HepG2 (cell line): ENCODE data around the gene PTPRC. TPM values are rescaled to one million over a fixed set of nuclear protein-coding genes. Genes with fewer than 3 reads are reported as not detected.

ENCODE experiments used
- ATAC-seq: fragments of 200-7000 bp; cut with Tn5 transposase; 3 replicates; pipeline ENCODE4 v1.9.1; 2020; ENCODE audit warnings: mild to moderate bottlenecking, moderate library complexity
- BruUV-seq: library from RNA; stranded (reverse); fragments of 400-500 nt; replicated peaks from 2 replicates; lab custom pipeline; 2021; lab: Mats Ljungman, UMichigan
- CTCF ChIA-PET: fragments of 300-600 bp; formaldehyde crosslinking; extraction: SDS; loops from one replicate; lab custom pipeline; 2021; ENCODE audit warnings: low total read pairs, inconsistent platforms, low intra/inter-chr PET ratio; lab: Yijun Ruan, JAX
- POLR2A ChIA-PET: fragments of 350-600 bp; sonication (Branson Sonifier 250); formaldehyde crosslinking; loops from one replicate; lab custom pipeline; 2020; ENCODE audit warnings: antibody characterized with exemption, inconsistent platforms; lab: Yijun Ruan, JAX
- DNase-seq: peaks from one replicate; pipeline ENCODE4 v3.0.0-alpha.2; 2015; ENCODE audit warnings: low spot score
- FAIRE-seq: peaks from 3 replicates; lab custom pipeline; 2011; peaks lifted over from hg19 to GRCh38; lab: Jason Lieb, UNC
- H2AFZ ChIP-seq: one replicate; pipeline ENCODE4 v1.6.1; 2011; ENCODE audit warnings: low read length, inconsistent platforms
- H3K27ac ChIP-seq: fragments of 300-600 bp; 3 replicates; pipeline ENCODE4 v1.8.0; 2011; ENCODE audit warnings: mixed run types, mild to moderate bottlenecking, mixed read lengths, low read length, inconsistent platforms; ENCODE audit not compliant: insufficient read depth; ENCODE audit errors: extremely low read length
- H3K27me3 ChIP-seq, 2 experiments: fragments of 200-600 bp in 1 of 2; 2 replicates in 1 of 2; 3 replicates in 1 of 2; pipeline versions ENCODE4 v1.6.0 to v1.8.0; 2011; ENCODE audit warnings: low read length in 2 of 2, mild to moderate bottlenecking in 2 of 2, moderate library complexity in 2 of 2, inconsistent platforms in 1 of 2; ENCODE audit not compliant: insufficient read depth in 2 of 2, control insufficient read depth in 1 of 2
- H3K36me3 ChIP-seq, 2 experiments: fragments of 200-600 bp in 1 of 2; replicated peaks in 1 of 2; 2 replicates in 1 of 2; 3 replicates in 1 of 2; pipeline versions ENCODE4 v1.5.1 to v1.8.0; 2011; ENCODE audit warnings: low read length in 2 of 2, inconsistent platforms in 1 of 2; ENCODE audit not compliant: insufficient read depth in 2 of 2, control insufficient read depth in 1 of 2
- H3K4me1 ChIP-seq: 2 replicates; pipeline ENCODE4 v1.5.1; 2012; ENCODE audit warnings: low read length, inconsistent platforms; ENCODE audit not compliant: insufficient read depth
- H3K4me2 ChIP-seq: 2 replicates; pipeline ENCODE4 v1.6.0; 2011; ENCODE audit warnings: low read depth, low read length, inconsistent platforms
- H3K4me3 ChIP-seq, 3 experiments: fragments of 200-600 bp in 1 of 3; sonication (generic), shearing (Covaris generic) in 1 of 3; replicated peaks in 1 of 3; 2 replicates each; pipeline ENCODE4 v1.5.1; 2011 to 2016; ENCODE audit warnings: low read length in 3 of 3, inconsistent platforms in 2 of 3, low read depth in 2 of 3, mild to moderate bottlenecking in 2 of 3, control low read depth in 1 of 3, mixed read lengths in 1 of 3; ENCODE audit not compliant: insufficient read depth in 1 of 3
- H3K79me2 ChIP-seq: one replicate; pipeline ENCODE4 v1.6.1; 2011; ENCODE audit warnings: low read length, inconsistent platforms; ENCODE audit not compliant: insufficient read depth
- H3K9ac ChIP-seq: 2 replicates; pipeline ENCODE4 v1.6.0; 2011; ENCODE audit warnings: mild to moderate bottlenecking, low read depth, low read length, inconsistent platforms; ENCODE audit not compliant: insufficient read depth
- H3K9me3 ChIP-seq: 2 replicates; pipeline ENCODE4 v1.5.1; 2012; ENCODE audit warnings: mild to moderate bottlenecking, low read length
- H4K20me1 ChIP-seq: 2 replicates; pipeline ENCODE4 v1.6.0; 2011; ENCODE audit warnings: inconsistent platforms, mild to moderate bottlenecking, low read length, moderate library complexity; ENCODE audit not compliant: insufficient read depth
- AFF4 ChIP-seq: sonication (generic); formaldehyde crosslinking; IDR thresholded peaks from 2 replicates; pipeline ENCODE4 v1.4.0; 2020; ENCODE audit warnings: missing genetic modification reagents
- ARNT ChIP-seq: fragments of 450-650 bp; IDR thresholded peaks from 2 replicates; pipeline ENCODE4 v1.6.1; 2017
- CHD4 ChIP-seq: fragments of 200-600 bp; sonication (generic); IDR thresholded peaks from 2 replicates; pipeline ENCODE4 v1.7.0; 2017; ENCODE audit warnings: mild to moderate bottlenecking, low read length, borderline replicate concordance
- EEA1 ChIP-seq: sonication (generic); formaldehyde crosslinking; IDR thresholded peaks from 2 replicates; pipeline ENCODE4 v1.5.1; 2020; ENCODE audit warnings: mild to moderate bottlenecking, missing genetic modification reagents, borderline replicate concordance
- HDAC2 ChIP-seq: sonication (generic); formaldehyde crosslinking; IDR thresholded peaks from 2 replicates; pipeline ENCODE4 v1.4.0; 2020; ENCODE audit warnings: missing genetic modification reagents
- HHEX ChIP-seq: IDR thresholded peaks from 2 replicates; pipeline ENCODE4 v1.6.1; 2016; ENCODE audit warnings: control low read depth
- IKZF4 ChIP-seq: sonication (generic); formaldehyde crosslinking; IDR thresholded peaks from 2 replicates; pipeline ENCODE4 v1.5.1; 2020; ENCODE audit warnings: borderline replicate concordance, mild to moderate bottlenecking, low read depth, missing genetic modification reagents; ENCODE audit errors: not compliant biosample characterization
- SMAD1 ChIP-seq: sonication (generic); formaldehyde crosslinking; IDR thresholded peaks from 2 replicates; pipeline ENCODE4 v1.4.0; 2020; ENCODE audit warnings: missing genetic modification reagents, low read depth, mild to moderate bottlenecking, borderline replicate concordance
- SMARCE1 ChIP-seq: fragments of 450-650 bp; IDR thresholded peaks from 2 replicates; pipeline ENCODE4 v1.6.1; 2017; ENCODE audit warnings: borderline replicate concordance
- ZBTB42 ChIP-seq: sonication (generic); formaldehyde crosslinking; IDR thresholded peaks from 2 replicates; pipeline ENCODE4 v1.5.0; 2020; ENCODE audit warnings: mild to moderate bottlenecking, missing genetic modification reagents
- ZNF24 ChIP-seq: fragments of 450-650 bp; IDR thresholded peaks from 2 replicates; pipeline ENCODE4 v1.6.1; 2017; ENCODE audit warnings: antibody characterized with exemption, mild to moderate bottlenecking
- ZNF503 ChIP-seq: sonication (generic); formaldehyde crosslinking; IDR thresholded peaks from 2 replicates; pipeline ENCODE4 v1.4.0; 2020; ENCODE audit warnings: missing genetic modification reagents
- ZNF577 ChIP-seq: sonication (generic); formaldehyde crosslinking; IDR thresholded peaks from 2 replicates; pipeline ENCODE4 v1.4.0; 2020; ENCODE audit warnings: mild to moderate bottlenecking, low read depth, missing genetic modification reagents, borderline replicate concordance
- ZNF724P ChIP-seq: sonication (generic); formaldehyde crosslinking; IDR thresholded peaks from 2 replicates; pipeline ENCODE4 v1.8.0; 2022; ENCODE audit warnings: missing genetic modification reagents, borderline replicate concordance
- ZNF761 ChIP-seq: sonication (generic); formaldehyde crosslinking; conservative IDR thresholded peaks from 2 replicates; pipeline ENCODE4 v1.4.0; 2020; ENCODE audit warnings: mild to moderate bottlenecking, missing genetic modification reagents
- in situ Hi-C: cut with HindIII; loops from 2 replicates; pipeline ENCODE4 v1.10.0; 2017; ENCODE audit warnings: low pct_unique_long_range_greater_than_20kb; ENCODE audit not compliant: extremely low pct_ligation_motif_present
- intact Hi-C: fragments of 100-400 bp; cut with micrococcal nuclease; formaldehyde crosslinking; loops from one replicate; pipeline ENCODE4 v1.10.0; 2022; ENCODE audit not compliant: unreplicated experiment
- polyA plus RNA-seq, 8 experiments: library from polyadenylated mRNA; depleted of rRNA in 3 of 8; stranded (reverse) in 7 of 8; unstranded in 1 of 8; fragments of >200 nt; fragmentation: Illumina TruSeq in 4 of 8; extraction: Trizol in 4 of 8; gene quantifications; 2 replicates each; pipeline versions ENCODE4 v1.2.1 to v1.2.3, GENCODE V29; 2011 to 2016; ENCODE audit warnings: low read depth in 4 of 8, missing spikeins in 1 of 8, mixed read lengths in 1 of 8; ENCODE audit not compliant: insufficient read depth in 1 of 8
- total RNA-seq, 5 experiments: library from RNA; depleted of rRNA; stranded (reverse); fragments of >200 nt; fragmentation: Illumina TruSeq; extraction: Trizol; gene quantifications; 2 replicates each; pipeline ENCODE4 v1.2.3, GENCODE V29; 2016; ENCODE audit warnings: low read depth in 1 of 5
- TF ChIP-seq, protein P1 (sequence below): sonication (generic); formaldehyde crosslinking; IDR thresholded peaks from 2 replicates; pipeline ENCODE4 v1.4.0; 2020; ENCODE audit warnings: mild to moderate bottlenecking, missing genetic modification reagents, borderline replicate concordance

The PTPRC gene
- total and polyA plus RNA-seq, 2 of the 13 experiments (the other 11 are each of a cell fraction or from before 2014, with no cell fraction given), result not detected

GRCh38 chr1:198641966-198642668 is 3.3 kb downstream of the PTPRC start (continued):
- TF ChIP-seq, protein P1, sequence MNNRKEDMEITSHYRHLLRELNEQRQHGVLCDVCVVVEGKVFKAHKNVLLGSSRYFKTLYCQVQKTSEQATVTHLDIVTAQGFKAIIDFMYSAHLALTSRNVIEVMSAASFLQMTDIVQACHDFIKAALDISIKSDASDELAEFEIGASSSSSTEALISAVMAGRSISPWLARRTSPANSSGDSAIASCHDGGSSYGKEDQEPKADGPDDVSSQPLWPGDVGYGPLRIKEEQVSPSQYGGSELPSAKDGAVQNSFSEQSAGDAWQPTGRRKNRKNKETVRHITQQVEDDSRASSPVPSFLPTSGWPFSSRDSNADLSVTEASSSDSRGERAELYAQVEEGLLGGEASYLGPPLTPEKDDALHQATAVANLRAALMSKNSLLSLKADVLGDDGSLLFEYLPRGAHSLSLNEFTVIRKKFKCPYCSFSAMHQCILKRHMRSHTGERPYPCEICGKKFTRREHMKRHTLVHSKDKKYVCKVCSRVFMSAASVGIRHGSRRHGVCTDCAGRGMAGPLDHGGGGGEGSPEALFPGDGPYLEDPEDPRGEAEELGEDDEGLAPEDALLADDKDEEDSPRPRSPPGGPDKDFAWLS (CRISPR knock-in tag), result no peak
- TF ChIP-seq SMARCE1, result no peak
- TF ChIP-seq, all 625 proteins: peak for 0

DNA sequence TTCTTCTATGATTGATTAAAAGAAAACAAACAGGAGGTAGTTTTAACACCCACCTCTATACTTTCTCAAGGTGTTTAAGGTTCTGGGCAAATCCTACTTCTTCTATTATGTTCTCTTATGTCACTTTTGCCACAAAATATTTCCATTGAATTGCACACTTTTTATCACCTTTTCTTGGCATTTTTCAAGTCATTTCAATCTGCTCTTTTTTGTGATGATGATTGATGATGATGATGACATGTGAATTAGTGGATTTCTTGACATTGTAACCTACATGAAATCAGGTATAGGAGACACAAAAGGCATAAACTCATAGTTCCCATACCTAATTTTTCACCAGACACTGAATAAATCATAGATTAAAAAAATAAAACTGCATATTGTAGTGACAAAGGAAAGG is 4.1 kb downstream of the PTPRC start:
- H3K4me2 ChIP-seq, result no peak overlapping the region
- H3K36me3 ChIP-seq, result no peaks in the 10 kb centered on the region
- no peaks in the 10 kb centered on the region for H3K4me1 ChIP-seq
- no peaks in the 10 kb centered on the region for H4K20me1 ChIP-seq
- no peak overlapping the region for H2AFZ ChIP-seq
- H3K27ac ChIP-seq, result no peak overlapping the region
- in situ Hi-C loops (no loop called here), intact Hi-C loops (no loop called here)
- DNase-seq (no peak), ATAC-seq (no peak), FAIRE-seq (no peak)
- no peak overlapping the region for H3K4me3 ChIP-seq
- ChIA-PET POLR2A (no interaction called here), CTCF (no interaction called here)
- no peak overlapping the region for H3K9ac ChIP-seq
- no peaks in the 10 kb centered on the region for H3K9me3 ChIP-seq
- BruUV-seq, result no TSS peak
- no peaks in the 10 kb centered on the region for H3K27me3 ChIP-seq
- no peaks in the 10 kb centered on the region for H3K79me2 ChIP-seq
- TF ChIP-seq ZNF24, result no peak
- TF ChIP-seq ZNF761 (CRISPR knock-in tag), result no peak
- no peak for TF ChIP-seq ZNF577 (CRISPR knock-in tag)
- TF ChIP-seq CHD4, result no peak
- no peak for TF ChIP-seq SMAD1 (CRISPR knock-in tag)
- TF ChIP-seq ZBTB42 (CRISPR knock-in tag), result no peak
- TF ChIP-seq ARNT, result no peak
- TF ChIP-seq HHEX (CRISPR knock-in tag), result no peak
- no peak for TF ChIP-seq ZNF503 (CRISPR knock-in tag)
- no peak for TF ChIP-seq AFF4 (CRISPR knock-in tag)
- no peak for TF ChIP-seq HDAC2 (CRISPR knock-in tag)
- TF ChIP-seq EEA1 (CRISPR knock-in tag), result no peak
- no peak for TF ChIP-seq IKZF4 (CRISPR knock-in tag)
- TF ChIP-seq ZNF724P (CRISPR knock-in tag), result no peak
